Activated T-cell treated with anti-CD3 and anti-CD28 coated beads for 1 hour (primary cell): Measurements from ENCODE around the gene SYNPO2.

Experiments used
- DNase-seq: peaks from one replicate; pipeline ENCODE4 v3.0.0-alpha.2; 2020; ENCODE audit warnings: low read depth

Gene SYNPO2

DNA sequence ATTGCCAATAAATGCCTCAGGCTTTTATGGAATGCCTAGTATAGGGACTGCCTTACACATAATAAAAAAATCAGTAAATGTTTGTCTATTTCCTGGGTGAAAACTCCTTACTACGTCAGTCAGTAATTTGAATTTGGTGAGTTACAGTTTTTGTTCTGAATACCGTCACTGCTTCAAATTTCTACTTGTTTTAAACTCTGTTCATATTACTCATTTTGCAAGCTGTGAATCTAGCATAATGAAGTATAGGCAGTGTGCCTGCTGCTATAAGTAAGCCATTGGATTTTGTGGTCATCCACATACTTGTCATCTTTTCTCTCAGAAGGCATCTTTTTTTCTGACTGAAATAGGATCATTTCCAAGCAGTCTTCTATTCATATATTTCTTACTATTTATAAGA is 43.1 kb downstream of the SYNPO2 start:
- no peak for DNase-seq

DNA sequence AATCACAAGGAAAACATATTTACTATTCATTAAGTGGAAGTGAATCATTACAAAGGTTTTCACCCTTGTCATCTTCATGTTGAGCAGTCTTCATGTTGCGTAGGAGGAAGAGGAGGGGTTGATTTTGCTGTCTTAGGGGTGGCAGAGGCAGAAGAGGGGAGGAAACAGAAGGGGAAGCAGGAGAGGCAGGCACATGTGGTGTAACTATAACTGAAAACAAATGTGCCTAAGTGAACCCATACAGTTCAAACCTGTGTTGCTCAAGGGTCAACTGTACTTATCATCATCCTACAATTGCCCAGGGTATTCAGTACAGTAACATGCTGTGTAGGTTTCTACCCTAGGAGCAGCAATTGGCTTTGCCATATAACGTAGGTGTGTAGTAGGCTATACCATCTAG is 47.2 kb downstream of the SYNPO2 start:
- no peak for DNase-seq

DNA sequence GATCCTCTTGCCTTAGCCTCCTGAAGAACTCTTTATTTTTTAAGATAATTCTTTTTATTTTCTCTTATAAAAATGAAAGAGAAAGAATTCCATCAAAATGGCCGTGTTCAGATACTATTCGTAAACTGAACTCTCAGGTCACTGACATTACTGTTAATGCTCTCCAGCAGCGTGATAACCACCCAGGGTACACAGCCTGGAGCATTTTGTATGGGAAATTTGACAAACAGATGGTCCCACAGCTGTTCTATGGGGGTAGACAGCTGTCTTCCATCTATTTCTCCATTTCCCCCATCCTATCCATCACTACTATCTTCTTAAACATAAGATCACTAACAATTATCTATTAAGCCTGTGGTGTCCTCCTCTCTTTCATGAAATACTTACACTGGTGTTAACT is 47.8 kb downstream of the SYNPO2 start:
- DNase-seq: no peak

DNA sequence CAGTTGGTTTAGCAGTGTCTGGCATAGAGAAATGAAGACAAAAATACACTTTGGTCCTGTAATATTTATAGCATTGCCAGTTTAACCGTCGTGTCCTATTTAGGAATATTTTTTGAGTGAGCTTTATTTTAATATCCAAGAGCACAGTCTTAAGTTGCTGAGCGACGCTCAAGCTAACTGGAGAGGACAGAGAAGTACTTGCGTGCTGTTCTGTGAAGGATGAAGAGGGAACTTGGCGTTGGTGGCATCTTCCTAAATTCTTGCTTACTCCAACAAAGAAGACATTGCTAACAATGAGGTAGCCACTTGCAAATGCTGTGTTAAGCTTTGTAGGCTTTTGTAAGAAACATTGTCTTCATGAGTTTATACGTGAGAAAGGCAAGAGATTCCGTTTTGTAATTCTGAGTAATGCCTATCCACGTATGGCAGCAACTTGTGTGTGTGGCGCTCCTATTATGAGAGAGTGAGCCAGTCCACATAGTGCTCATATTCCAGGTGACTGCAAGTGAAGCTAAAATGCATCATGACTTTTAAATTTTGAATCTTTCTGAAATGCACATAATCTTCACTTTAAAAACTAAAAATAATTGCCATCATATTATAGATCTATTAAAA is 50.6 kb downstream of the SYNPO2 start:
- no peak for DNase-seq

DNA sequence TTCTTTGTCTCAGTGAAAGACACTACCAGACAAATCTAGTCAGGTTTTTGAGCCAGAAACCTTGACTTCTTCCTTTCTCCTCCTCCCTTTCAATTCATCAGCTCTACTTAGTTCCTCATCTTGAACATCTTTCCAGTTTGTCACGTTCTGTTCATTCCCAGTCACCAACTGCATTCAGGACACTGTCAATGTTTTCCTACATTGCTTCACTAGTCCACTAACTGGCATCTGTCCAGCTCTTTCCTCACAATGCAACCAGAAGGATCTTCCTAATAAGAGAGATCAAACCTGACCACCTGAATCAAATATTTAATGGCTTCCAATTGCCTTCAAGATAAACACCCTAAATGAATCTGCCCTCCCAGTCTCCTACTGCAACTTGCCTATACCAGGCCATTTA is 52.5 kb downstream of the SYNPO2 start:
- DNase-seq: no peak

DNA sequence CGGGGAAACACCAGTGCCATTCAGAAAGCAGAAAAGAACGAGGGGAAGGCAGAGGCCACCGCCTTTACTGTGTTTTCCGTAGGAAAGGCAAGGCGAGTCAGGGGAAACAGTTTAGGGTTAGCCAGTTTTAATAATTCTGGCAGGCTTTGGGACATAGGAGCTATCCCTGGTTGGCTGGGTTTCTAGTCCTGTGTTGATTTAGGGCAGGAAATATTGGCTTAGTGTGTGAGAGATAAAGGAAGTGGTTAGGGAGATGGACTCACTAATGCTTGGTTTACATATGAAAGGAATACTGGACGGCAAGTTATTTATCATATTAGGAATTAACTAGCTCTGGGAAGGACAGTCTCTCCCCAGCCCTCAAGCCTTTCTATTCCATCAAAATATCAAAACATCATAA is 53.1 kb downstream of the SYNPO2 start:
- DNase-seq: no peak

DNA sequence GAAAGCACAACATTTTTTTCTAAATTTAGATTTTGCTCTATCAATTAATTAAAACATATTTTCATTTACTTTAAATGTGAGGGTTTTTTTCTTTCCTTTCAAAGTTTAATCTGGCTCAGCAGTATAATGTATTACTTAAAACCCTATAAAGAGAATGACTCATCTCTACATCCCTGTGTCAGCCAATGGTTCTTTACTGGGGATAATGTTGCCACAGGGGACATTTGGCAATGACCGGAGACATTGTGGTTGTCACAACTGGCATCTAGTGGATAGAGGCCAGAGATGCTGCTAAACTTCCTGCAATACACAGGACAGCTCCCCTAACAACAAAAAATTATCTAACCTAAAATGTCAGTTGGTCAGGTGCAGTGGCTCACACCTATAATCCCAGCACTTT is 53.8 kb downstream of the SYNPO2 start:
- DNase-seq: no peak

DNA sequence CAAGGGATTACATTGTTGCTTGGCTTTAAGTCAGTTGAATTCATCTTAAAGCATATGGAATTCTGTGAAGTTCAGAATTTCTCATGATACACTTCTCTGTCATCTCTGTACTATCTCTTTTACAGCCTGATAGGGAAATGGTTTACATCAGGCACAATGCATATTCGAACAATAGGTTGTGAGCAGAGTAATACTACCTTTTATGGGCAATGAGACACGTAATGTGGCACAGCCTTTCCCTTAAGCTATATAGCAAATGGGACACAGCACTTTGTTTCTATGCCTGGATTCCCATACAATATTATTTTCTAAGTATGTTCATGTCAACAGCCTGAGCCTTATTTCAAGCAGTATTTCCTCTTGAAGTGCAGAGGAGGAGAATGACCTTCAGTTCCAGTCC is 58.4 kb downstream of the SYNPO2 start:
- no peak for DNase-seq

DNA sequence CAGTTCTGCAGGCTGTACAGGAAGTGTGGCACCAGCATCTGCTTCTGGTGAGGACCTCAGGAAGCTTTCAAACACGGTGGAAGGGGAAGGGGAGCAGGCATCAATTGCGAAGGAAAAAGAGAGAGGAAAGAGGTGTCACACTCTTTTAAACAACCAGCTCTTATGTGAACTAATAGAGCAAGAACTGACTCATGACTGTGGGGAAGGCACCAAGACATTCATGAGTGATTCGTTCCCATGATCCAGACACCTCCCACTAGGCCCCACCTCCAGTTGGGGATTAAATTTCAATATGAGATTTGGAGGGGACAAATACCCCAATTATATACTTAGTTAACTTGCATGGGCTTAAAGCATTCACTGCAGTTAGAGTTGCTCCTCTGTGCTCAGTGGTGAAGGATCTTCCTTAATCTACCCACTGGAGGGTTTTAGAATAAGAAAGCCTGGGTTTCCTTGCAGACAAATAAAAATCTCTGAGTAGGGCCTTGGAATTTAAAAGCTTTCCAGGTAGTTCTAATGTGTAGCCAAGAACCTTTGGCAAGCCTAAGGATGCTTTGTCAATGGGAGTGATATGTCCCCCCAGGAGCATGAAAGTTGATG is 60.0 kb downstream of the SYNPO2 start:
- no peak for DNase-seq

DNA sequence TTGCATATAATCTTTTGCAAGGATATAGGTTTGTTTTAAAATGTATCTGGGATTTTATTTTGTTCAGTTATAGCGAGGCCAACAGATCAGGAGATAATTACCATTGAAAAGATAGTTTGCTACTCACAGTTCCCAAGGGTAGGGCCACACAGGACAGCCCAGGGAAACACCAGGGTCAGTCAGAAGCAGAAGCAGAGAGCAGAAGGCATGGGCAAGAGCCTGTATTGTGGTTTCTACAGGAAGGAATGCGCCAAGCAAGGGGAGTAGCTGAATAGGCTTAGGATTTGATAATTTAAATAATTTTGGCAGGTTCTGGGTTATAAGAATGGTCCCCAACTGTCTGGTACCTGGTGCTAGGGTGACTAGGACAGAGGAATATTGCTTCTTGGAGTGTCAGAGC is 61.6 kb downstream of the SYNPO2 start:
- no peak for DNase-seq

DNA sequence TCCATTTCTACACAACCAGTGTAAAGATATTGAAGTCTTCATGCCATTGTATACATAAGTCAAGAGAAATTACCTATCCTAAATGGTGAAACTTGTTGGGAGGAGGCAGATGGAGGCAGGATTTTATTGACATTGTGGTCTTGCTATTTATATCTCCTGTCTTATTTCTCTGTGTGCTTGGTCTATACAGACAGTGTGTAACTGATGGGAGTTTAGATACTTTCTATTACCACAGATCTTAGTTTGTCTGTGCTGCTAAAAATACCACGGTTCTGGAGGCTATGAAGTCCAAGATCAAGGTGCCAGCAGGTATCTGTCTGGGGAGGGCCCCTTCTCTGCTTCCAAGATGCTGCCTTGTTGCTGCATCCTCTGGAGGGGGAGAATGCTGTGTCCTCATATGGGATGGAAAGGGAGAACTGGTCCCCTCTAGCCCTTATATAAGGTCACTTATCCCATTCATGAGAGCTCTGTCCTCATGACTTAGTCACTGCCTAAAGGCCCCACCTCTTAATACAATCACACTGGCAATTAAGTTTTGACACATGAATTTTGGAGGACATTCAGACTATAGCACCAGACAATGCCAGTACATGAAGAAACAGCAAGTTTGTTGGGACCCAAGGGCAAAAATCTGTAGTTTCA is 62.4 kb downstream of the SYNPO2 start:
- no peak for DNase-seq

DNA sequence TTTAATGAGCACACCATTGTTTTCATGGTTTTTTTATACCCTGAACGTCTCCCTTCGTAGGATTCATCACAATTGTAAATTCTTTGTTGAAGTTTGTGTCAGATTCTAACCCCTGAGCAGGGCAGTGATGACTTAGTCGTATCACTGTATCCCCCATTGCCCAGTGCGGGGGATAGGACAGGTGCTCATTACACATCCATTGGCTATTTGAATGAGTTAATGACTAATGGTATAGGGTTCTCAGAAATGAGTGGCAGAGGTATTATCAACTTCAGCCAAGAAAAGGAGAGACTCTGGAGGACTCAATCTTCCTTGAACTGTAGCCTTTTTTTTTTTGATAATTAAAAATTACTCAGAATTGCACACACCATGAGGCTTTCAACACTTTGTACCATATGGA is 64.6 kb downstream of the SYNPO2 start:
- DNase-seq: no peak

DNA sequence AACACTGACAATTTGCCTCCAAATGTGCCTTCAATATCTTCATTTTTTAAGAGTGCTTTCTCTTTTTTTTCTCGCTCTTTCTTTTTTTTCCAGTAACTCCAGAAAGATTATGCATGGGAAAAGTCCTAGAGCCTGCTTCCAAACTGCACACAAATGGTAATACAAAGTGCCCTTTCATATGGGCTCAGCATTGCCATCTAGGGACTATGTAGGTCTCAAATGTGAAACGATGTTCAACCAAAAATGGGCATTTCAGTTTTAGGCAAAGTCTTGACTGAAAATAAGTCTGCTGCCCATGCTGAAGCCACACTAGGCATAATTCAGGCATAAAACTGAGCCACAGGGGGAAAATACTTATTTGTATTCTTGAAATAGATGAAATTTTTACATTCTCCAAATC is 65.6 kb downstream of the SYNPO2 start:
- DNase-seq: no peak

DNA sequence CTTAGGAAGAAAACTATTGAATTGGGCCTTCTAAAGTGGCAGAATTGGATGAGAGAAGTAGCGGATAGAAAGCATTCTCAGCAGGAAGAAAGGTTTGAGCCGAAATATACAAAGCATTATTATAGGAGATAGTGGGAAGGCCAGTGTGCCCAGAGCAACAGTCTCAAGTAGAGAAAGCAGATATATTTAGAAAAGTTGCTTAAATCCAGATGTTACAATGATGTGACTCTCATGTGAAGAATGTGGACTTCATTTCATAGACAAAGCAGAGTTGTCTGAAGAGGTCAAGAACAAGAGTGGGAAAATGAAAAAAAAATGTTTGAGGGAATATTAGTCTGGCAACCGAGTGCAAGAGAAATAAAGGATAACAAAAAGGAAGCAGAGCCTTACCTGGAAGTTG is 66.9 kb downstream of the SYNPO2 start:
- DNase-seq: no peak

DNA sequence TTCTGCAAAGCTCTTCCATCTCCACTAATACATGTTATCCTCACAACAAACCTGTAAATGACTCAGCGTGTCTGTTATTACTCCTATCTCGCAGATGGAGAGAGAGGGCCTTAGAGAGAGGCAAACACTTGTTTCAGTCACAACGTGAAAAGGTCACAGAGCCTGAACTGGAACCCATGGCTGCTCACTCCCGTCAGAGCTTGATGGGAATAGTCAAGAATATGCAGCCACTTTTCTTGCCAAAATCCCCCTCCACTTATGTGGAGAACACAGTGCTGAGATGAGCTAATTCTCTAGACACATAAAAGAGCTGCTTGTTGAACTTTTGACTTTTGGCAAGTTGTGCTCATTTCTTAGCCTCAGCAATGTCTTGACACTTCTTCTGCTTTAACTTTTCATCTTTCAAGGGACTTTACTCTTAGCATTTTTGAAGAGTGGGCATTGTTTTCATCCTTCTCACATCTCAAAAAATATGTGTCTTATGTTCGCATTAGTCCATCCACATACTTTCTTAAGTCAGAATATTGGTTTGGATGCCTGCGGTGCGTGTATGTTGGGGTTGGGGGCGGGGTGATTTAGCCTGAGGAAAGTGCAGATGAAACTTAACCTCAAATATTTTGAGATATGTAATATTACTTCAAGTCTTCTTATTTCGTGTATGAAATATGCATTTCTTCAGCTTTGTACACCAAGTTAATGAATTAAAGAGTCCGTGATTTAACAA is 69.2 kb downstream of the SYNPO2 start:
- no peak for DNase-seq

DNA sequence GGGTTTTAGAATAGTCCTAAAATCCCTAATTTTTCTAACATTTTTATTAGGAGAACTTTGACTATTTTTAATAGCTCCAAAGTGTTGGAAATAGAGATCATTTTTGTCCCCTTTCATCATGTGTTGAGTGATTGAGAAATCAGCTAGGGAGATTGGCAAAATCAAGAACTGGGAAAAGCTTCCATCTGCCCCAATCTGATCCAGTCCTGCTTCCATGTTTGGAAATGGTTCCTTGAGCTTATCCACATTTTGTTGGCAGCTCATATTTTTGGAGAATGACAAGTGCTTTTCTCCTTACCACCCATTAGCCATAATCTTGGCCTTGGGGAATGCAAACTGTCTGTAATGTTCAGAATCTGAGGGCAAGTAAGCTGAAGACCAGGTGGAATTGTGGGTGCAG is 73.9 kb downstream of the SYNPO2 start:
- DNase-seq: no peak

DNA sequence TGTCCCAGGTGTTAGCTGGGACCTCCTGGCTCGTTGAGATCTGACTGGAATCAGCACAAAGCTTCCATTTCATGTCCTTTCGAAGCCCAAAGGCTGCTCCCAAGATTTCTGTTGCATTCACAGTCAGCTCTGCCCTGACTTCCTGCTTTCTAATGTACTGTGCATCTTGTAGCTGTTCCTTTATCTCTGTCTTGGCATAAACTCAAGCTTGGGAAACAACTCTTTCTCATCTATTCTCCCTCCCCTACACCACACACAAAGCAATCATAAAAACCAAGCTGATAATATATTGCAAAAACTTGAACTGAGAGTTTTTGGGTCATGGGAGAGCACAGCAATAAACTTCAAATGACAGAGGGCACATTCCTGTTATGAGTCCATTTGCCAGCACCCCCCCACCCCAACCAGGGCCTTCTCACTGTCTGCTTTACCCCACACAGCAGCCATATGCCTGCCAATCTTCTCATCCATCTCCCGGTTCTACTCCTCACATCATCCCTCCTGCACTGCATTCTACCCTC is 76.3 kb downstream of the SYNPO2 start:
- no peak for DNase-seq

DNA sequence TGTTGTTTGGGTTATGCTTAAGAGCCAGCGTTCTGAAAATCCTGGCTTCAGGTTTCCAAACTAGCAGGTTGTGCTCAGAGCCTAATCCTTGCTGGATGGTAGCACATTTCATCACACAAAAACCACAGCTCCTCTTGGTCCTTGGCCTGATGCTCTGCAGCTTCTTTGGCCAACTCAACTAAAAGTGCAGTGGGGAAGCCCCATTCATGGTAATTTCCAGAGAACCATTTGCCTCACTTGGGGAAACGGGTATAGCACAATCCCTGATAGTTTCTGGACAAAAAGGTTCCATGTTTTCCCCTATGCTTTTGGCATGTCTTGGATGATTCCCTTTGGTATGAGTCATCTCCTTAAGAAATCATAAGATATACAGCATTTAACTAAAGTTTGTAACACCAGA is 78.7 kb downstream of the SYNPO2 start:
- no peak for DNase-seq

DNA sequence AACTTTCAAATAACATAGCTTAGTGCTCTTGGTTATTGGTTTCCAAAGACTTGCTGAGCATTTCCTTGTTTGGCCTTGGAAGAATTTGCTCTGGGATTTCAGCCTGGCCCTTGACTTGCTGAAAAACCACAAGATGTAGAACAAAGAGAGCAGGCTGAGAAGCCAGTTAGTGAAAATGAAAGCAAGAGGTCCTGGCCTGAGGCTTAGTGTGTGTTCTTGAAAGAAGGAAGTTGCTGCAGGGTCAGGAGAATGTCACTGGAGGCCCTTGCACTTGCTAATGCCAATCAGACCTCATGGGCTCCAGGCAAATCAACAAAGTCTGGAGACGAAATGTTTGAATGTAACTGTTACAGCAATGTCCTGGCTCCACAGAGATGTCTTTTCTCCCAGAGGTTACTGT is 79.4 kb downstream of the SYNPO2 start:
- DNase-seq: no peak

DNA sequence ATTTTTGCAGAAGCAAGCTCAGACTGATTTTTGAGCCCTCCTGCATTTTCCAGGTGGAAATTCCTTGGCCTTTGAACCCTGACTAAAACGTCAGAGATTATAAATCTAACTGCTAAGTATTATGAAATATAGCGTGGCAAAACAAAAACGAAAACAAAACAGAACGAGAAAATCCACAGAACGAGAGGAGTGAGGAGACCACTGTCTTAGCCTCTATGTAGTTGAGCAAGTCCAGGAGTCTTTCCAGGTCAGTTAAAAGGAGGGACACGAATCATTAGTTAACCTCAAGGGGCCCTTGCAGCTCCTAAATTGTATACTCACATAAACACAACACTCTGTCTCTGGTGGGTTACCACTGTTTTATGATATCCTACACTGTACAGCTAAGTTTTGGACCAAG is 80.2 kb downstream of the SYNPO2 start:
- DNase-seq: no peak

DNA sequence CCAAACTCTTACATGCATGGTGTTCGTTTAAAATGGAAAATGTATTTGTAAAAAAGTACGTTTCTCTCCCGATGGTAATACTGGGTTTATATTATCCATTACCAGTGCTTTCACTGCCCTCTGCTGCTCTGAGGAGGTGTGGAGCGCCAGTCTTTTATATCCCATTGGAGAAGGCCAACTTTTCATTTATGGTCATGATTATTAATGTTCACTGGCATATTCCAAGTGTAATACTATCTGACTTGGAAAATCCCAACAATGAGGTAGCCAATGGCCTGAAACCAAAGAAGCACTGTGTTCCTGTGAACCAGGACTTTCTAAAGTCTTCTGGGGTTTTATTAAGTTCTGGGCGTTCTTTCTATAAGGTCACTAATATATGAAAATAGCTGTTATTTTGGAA is 80.7 kb downstream of the SYNPO2 start:
- DNase-seq: no peak

DNA sequence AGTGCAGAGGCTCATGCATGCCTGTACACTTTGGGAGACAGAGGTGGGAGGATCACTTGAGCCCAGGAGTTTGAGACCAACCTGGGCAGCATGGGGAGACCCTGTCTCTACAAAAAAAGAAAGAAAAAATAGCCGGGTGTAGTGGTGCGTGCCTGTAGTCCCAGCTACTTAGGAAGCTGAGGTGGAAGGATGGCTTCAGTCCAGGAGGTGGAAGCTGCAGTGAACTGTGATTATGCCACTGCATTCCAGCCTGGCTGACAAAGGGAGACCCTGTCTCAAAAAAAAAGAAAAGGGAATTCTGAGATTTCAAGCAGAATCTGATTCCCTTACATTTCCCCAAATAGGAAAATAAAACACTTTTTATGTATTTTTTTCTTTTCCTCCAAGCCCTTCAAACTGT is 83.5 kb downstream of the SYNPO2 start:
- DNase-seq: no peak

DNA sequence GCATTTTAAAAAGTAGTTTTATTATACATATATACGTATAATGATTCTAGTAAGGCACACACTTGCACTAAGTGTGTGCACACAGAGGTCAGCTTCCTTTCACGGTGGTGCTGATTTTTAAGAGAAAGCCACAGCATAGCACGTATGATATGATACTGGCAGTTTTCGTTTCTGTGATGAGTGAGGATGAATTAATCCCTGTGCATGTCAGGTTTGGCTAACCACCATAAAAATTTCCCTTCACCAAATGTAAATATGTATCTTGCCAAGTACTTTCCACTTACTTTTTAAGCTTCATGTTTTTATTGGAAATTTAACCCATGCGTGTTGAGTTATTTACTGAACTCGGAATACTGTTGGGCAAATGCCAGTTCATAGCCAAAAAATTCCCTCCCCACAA is 84.6 kb downstream of the SYNPO2 start:
- no peak for DNase-seq
